Thyroid gland (tissue), 4 donors: ENCODE measurements around the gene NISCH.

Experiments
- CTCF ChIP-seq, 6 experiments: fragments of 200-600 bp in 3 of 6; fragments of 450-650 bp in 3 of 6; sonication (generic) in 3 of 6; IDR thresholded peaks; one replicate each; pipeline ENCODE4 v1.5.1; 2016 to 2019; ENCODE audit warnings: antibody characterized with exemption in 6 of 6, mild to moderate bottlenecking in 2 of 6, inconsistent platforms in 1 of 6, moderate library complexity in 1 of 6
- POLR2A ChIP-seq, 2 donors: fragments of 450-650 bp; IDR thresholded peaks; one replicate each; pipeline ENCODE4 v1.6.1; 2017; ENCODE audit warnings: antibody characterized with exemption in 2 of 2, mild to moderate bottlenecking in 2 of 2, moderate library complexity in 1 of 2

- TF ChIP-seq CTCF (IDR thresholded peaks at IDR 0.05) (no peak), POLR2A (IDR thresholded peaks at IDR 0.05) (no peak)
These were observed 32.7 kb upstream of the NISCH start for GRCh38 chr3:52422669-52423068.
